GM12801 (cell line): Measurements from ENCODE around the gene ARHGAP11A.

Experiments
- CTCF ChIP-seq: IDR thresholded peaks from one replicate; pipeline ENCODE4 v1.5.1; 2011; ENCODE audit warnings: control low read depth; ENCODE audit not compliant: insufficient read length; ENCODE audit errors: extremely low read depth

The ARHGAP11A gene

DNA sequence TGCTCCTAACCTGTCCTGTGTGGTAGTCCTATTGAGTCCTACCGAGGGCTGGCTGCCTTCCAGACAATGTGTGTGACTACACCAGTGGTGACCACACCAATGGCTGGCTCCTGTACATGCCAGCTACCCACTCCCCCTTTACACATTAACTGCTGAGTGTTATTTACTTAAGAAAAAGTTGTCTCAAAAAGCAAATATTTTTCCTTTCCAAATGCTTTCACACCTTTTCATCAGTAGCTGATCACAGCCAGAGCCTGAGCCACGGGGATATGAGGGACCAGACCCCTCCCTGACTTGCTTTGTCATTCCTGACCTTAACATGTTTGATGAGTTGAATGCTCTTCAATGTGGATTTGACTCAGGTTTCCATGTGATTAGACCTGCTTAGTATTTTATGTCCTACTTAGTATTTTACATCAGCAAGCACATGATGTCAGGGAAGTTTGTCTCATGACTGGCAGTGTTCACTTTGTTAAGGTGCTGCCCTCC, 72.9 kb downstream of the ARHGAP11A start:
- TF ChIP-seq CTCF = no peak
